HS-5 (cell line): ENCODE results near the gene NOX5.
"Not testable (repeated sequence)": the region's sequence is repeated elsewhere in the genome, so short reads cannot be mapped to it uniquely, and the experiment has no call there.

Experiments
- DNase-seq: peaks from one replicate; pipeline ENCODE4 v3.0.0-alpha.2; 2012; ENCODE audit warnings: low read depth

NOX5 gene

GRCh38 chr15:69014454-69014853 is at the start of gene NOX5:
Gene NOX5 (plus strand): TSS chr15:69014695. CDS start chr15:69014736, 41 bp downstream.
- DNase-seq: peak; percentile 75

- no peak for DNase-seq
These were observed 47.5 kb upstream of the NOX5 start for GRCh38 chr15:68966996-68967395.

GRCh38 chr15:68967948-68968347 is 46.5 kb upstream of the NOX5 start:
- DNase-seq: no peak

- no peak for DNase-seq
These were observed 45.2 kb upstream of the NOX5 start for GRCh38 chr15:68969298-68969697.

- DNase-seq: no peak
These were observed 42.1 kb upstream of the NOX5 start for GRCh38 chr15:68972201-68973065.

GRCh38 chr15:68975651-68976160 is 38.8 kb upstream of the NOX5 start:
- DNase-seq: not testable (repeated sequence)

GRCh38 chr15:68977426-68977825 is 37.1 kb upstream of the NOX5 start:
- not testable (repeated sequence) for DNase-seq

GRCh38 chr15:68979006-68979405 is 35.5 kb upstream of the NOX5 start:
- DNase-seq: no peak

- no peak for DNase-seq
These were observed 34.7 kb upstream of the NOX5 start for GRCh38 chr15:68979816-68980215.

GRCh38 chr15:68980786-68981185 is 33.7 kb upstream of the NOX5 start:
- no peak for DNase-seq

GRCh38 chr15:68981941-68982340 is 32.6 kb upstream of the NOX5 start:
- no peak for DNase-seq

GRCh38 chr15:68982976-68983563 is 31.4 kb upstream of the NOX5 start:
- DNase-seq: no peak

- no peak for DNase-seq
These were observed 30.5 kb upstream of the NOX5 start for GRCh38 chr15:68983961-68984481.

GRCh38 chr15:68984586-68984985 is 29.9 kb upstream of the NOX5 start:
- no peak for DNase-seq

GRCh38 chr15:68985361-68985891 is 29.1 kb upstream of the NOX5 start:
- DNase-seq: no peak

GRCh38 chr15:68986322-68986721 is 28.2 kb upstream of the NOX5 start:
- DNase-seq: no peak

- DNase-seq: no peak
These were observed 27.4 kb upstream of the NOX5 start for GRCh38 chr15:68987120-68987519.

- no peak for DNase-seq
These were observed 26.8 kb upstream of the NOX5 start for GRCh38 chr15:68987676-68988075.

GRCh38 chr15:68989541-68990230 is 24.8 kb upstream of the NOX5 start:
- no peak for DNase-seq

GRCh38 chr15:68990231-68990991 is 24.1 kb upstream of the NOX5 start:
- no peak for DNase-seq

GRCh38 chr15:68990992-68991500 is 23.4 kb upstream of the NOX5 start:
- no peak for DNase-seq
